ENCODE results near the gene TGDS.

The TGDS gene

GRCh38 chr13:94583926-94584325 lies 12.0 kb downstream of the TGDS start:
- Histone ChIP-seq H3K27ac (ENCODE audit: low read depth, low read length) (no peak overlapping the region), H3K27me3 (ENCODE audit: control insufficient read depth in 1 of 2, insufficient read depth in 2 of 2, low read length in 2 of 2) (no peaks in the 10 kb centered on the region), H3K4me1 (ENCODE audit: control insufficient read depth in 1 of 2, insufficient read depth in 2 of 2, low read length in 2 of 2) (no peaks in the 10 kb centered on the region), H3K36me3 (ENCODE audit: control insufficient read depth in 1 of 2, insufficient read depth in 2 of 2, low read length in 2 of 2) (peaks cover 9 to 56% of the 10 kb centered on the region in 2 donors), H3K9ac (ENCODE audit: low read depth in 1 of 2, low read length in 2 of 2) (no peak overlapping the region), H3K9me3 (ENCODE audit: control insufficient read depth in 1 of 2, low read length in 2 of 2) (no peaks in the 10 kb centered on the region), H3K4me3 (ENCODE audit: low read depth in 1 of 2, low read length in 2 of 2) (no peak overlapping the region)

GRCh38 chr13:94579063-94579462 lies 16.9 kb downstream of the TGDS start:
- no peak overlapping the region for H3K27ac ChIP-seq (ENCODE audit: low read depth, low read length)
- no peaks in the 10 kb centered on the region for H3K27me3 ChIP-seq (ENCODE audit: control insufficient read depth in 1 of 2, insufficient read depth in 2 of 2, low read length in 2 of 2)
- H3K4me3 ChIP-seq (ENCODE audit: low read depth in 1 of 2, low read length in 2 of 2) = no peak overlapping the region
- no peak overlapping the region for H3K9ac ChIP-seq (ENCODE audit: low read depth in 1 of 2, low read length in 2 of 2)
- H3K9me3 ChIP-seq (ENCODE audit: control insufficient read depth in 1 of 2, low read length in 2 of 2) = no peaks in the 10 kb centered on the region
- peaks cover 9 to 75% of the 10 kb centered on the region in 2 donors for H3K36me3 ChIP-seq (ENCODE audit: control insufficient read depth in 1 of 2, insufficient read depth in 2 of 2, low read length in 2 of 2)
- no peaks in the 10 kb centered on the region for H3K4me1 ChIP-seq (ENCODE audit: control insufficient read depth in 1 of 2, insufficient read depth in 2 of 2, low read length in 2 of 2)

- no peak overlapping the region for H3K4me3 ChIP-seq (ENCODE audit: low read depth in 1 of 2, low read length in 2 of 2)
- H3K4me1 ChIP-seq (ENCODE audit: control insufficient read depth in 1 of 2, insufficient read depth in 2 of 2, low read length in 2 of 2) = no peaks in the 10 kb centered on the region
- H3K27ac ChIP-seq (ENCODE audit: low read depth, low read length) = no peak overlapping the region
- H3K36me3 ChIP-seq (ENCODE audit: control insufficient read depth in 1 of 2, insufficient read depth in 2 of 2, low read length in 2 of 2) = peaks cover 27 to 52% of the 10 kb centered on the region in 2 donors
- no peaks in the 10 kb centered on the region for H3K9me3 ChIP-seq (ENCODE audit: control insufficient read depth in 1 of 2, low read length in 2 of 2)
- H3K9ac ChIP-seq (ENCODE audit: low read depth in 1 of 2, low read length in 2 of 2) = no peak overlapping the region
- H3K27me3 ChIP-seq (ENCODE audit: control insufficient read depth in 1 of 2, insufficient read depth in 2 of 2, low read length in 2 of 2) = no peaks in the 10 kb centered on the region
Observed at GRCh38 chr13:94569615-94570014, 26.3 kb downstream of the TGDS start.

GRCh38 chr13:94568443-94568842 lies 27.5 kb downstream of the TGDS start:
- Histone ChIP-seq H3K9me3 (ENCODE audit: control insufficient read depth in 1 of 2, low read length in 2 of 2) (no peaks in the 10 kb centered on the region), H3K9ac (ENCODE audit: low read depth in 1 of 2, low read length in 2 of 2) (no peak overlapping the region), H3K27me3 (ENCODE audit: control insufficient read depth in 1 of 2, insufficient read depth in 2 of 2, low read length in 2 of 2) (no peaks in the 10 kb centered on the region), H3K27ac (ENCODE audit: low read depth, low read length) (no peak overlapping the region), H3K4me1 (ENCODE audit: control insufficient read depth in 1 of 2, insufficient read depth in 2 of 2, low read length in 2 of 2) (no peaks in the 10 kb centered on the region), H3K36me3 (ENCODE audit: control insufficient read depth in 1 of 2, insufficient read depth in 2 of 2, low read length in 2 of 2) (peaks cover 24 to 46% of the 10 kb centered on the region in 2 donors), H3K4me3 (ENCODE audit: low read depth in 1 of 2, low read length in 2 of 2) (no peak overlapping the region)

GRCh38 chr13:94567581-94567980 lies 28.4 kb downstream of the TGDS start:
- Histone ChIP-seq H3K27ac (ENCODE audit: low read depth, low read length) (no peak overlapping the region), H3K9ac (ENCODE audit: low read depth in 1 of 2, low read length in 2 of 2) (no peak overlapping the region), H3K36me3 (ENCODE audit: control insufficient read depth in 1 of 2, insufficient read depth in 2 of 2, low read length in 2 of 2) (peaks cover 16 to 38% of the 10 kb centered on the region in 2 donors), H3K27me3 (ENCODE audit: control insufficient read depth in 1 of 2, insufficient read depth in 2 of 2, low read length in 2 of 2) (no peaks in the 10 kb centered on the region), H3K4me1 (ENCODE audit: control insufficient read depth in 1 of 2, insufficient read depth in 2 of 2, low read length in 2 of 2) (no peaks in the 10 kb centered on the region), H3K9me3 (ENCODE audit: control insufficient read depth in 1 of 2, low read length in 2 of 2) (no peaks in the 10 kb centered on the region), H3K4me3 (ENCODE audit: low read depth in 1 of 2, low read length in 2 of 2) (no peak overlapping the region)

- Histone ChIP-seq H3K9ac (ENCODE audit: low read depth in 1 of 2, low read length in 2 of 2) (no peak overlapping the region), H3K27me3 (ENCODE audit: control insufficient read depth in 1 of 2, insufficient read depth in 2 of 2, low read length in 2 of 2) (no peaks in the 10 kb centered on the region), H3K4me3 (ENCODE audit: low read depth in 1 of 2, low read length in 2 of 2) (no peak overlapping the region), H3K9me3 (ENCODE audit: control insufficient read depth in 1 of 2, low read length in 2 of 2) (no peaks in the 10 kb centered on the region), H3K36me3 (ENCODE audit: control insufficient read depth in 1 of 2, insufficient read depth in 2 of 2, low read length in 2 of 2) (no peaks in the 10 kb centered on the region), H3K4me1 (ENCODE audit: control insufficient read depth in 1 of 2, insufficient read depth in 2 of 2, low read length in 2 of 2) (no peaks in the 10 kb centered on the region), H3K27ac (ENCODE audit: low read depth, low read length) (no peak overlapping the region)
Observed at GRCh38 chr13:94561126-94561525, 34.8 kb downstream of the TGDS start.

- Histone ChIP-seq H3K9ac (ENCODE audit: low read depth in 1 of 2, low read length in 2 of 2) (no peak overlapping the region), H3K4me3 (ENCODE audit: low read depth in 1 of 2, low read length in 2 of 2) (no peak overlapping the region), H3K27ac (ENCODE audit: low read depth, low read length) (no peak overlapping the region), H3K27me3 (ENCODE audit: control insufficient read depth in 1 of 2, insufficient read depth in 2 of 2, low read length in 2 of 2) (no peaks in the 10 kb centered on the region), H3K9me3 (ENCODE audit: control insufficient read depth in 1 of 2, low read length in 2 of 2) (no peaks in the 10 kb centered on the region), H3K36me3 (ENCODE audit: control insufficient read depth in 1 of 2, insufficient read depth in 2 of 2, low read length in 2 of 2) (no peaks in the 10 kb centered on the region), H3K4me1 (ENCODE audit: control insufficient read depth in 1 of 2, insufficient read depth in 2 of 2, low read length in 2 of 2) (no peaks in the 10 kb centered on the region)
Observed at GRCh38 chr13:94560116-94560515, 35.8 kb downstream of the TGDS start.

GRCh38 chr13:94559222-94559795 lies 36.6 kb downstream of the TGDS start:
- H3K4me1 ChIP-seq (ENCODE audit: control insufficient read depth in 1 of 2, insufficient read depth in 2 of 2, low read length in 2 of 2) = no peaks in the 10 kb centered on the region
- no peaks in the 10 kb centered on the region for H3K9me3 ChIP-seq (ENCODE audit: control insufficient read depth in 1 of 2, low read length in 2 of 2)
- H3K36me3 ChIP-seq (ENCODE audit: control insufficient read depth in 1 of 2, insufficient read depth in 2 of 2, low read length in 2 of 2) = no peaks in the 10 kb centered on the region
- H3K27me3 ChIP-seq (ENCODE audit: control insufficient read depth in 1 of 2, insufficient read depth in 2 of 2, low read length in 2 of 2) = no peaks in the 10 kb centered on the region
- no peak overlapping the region for H3K9ac ChIP-seq (ENCODE audit: low read depth in 1 of 2, low read length in 2 of 2)
- H3K4me3 ChIP-seq (ENCODE audit: low read depth in 1 of 2, low read length in 2 of 2) = no peak overlapping the region
- no peak overlapping the region for H3K27ac ChIP-seq (ENCODE audit: low read depth, low read length)

- no peaks in the 10 kb centered on the region for H3K36me3 ChIP-seq (ENCODE audit: control insufficient read depth in 1 of 2, insufficient read depth in 2 of 2, low read length in 2 of 2)
- no peak overlapping the region for H3K9ac ChIP-seq (ENCODE audit: low read depth in 1 of 2, low read length in 2 of 2)
- no peaks in the 10 kb centered on the region for H3K4me1 ChIP-seq (ENCODE audit: control insufficient read depth in 1 of 2, insufficient read depth in 2 of 2, low read length in 2 of 2)
- no peak overlapping the region for H3K27ac ChIP-seq (ENCODE audit: low read depth, low read length)
- no peaks in the 10 kb centered on the region for H3K9me3 ChIP-seq (ENCODE audit: control insufficient read depth in 1 of 2, low read length in 2 of 2)
- H3K4me3 ChIP-seq (ENCODE audit: low read depth in 1 of 2, low read length in 2 of 2) = no peak overlapping the region
- H3K27me3 ChIP-seq (ENCODE audit: control insufficient read depth in 1 of 2, insufficient read depth in 2 of 2, low read length in 2 of 2) = no peaks in the 10 kb centered on the region
Observed at GRCh38 chr13:94558716-94559115, 37.2 kb downstream of the TGDS start.

GRCh38 chr13:94557684-94558235 lies 38.2 kb downstream of the TGDS start:
- no peaks in the 10 kb centered on the region for H3K36me3 ChIP-seq (ENCODE audit: control insufficient read depth in 1 of 2, insufficient read depth in 2 of 2, low read length in 2 of 2)
- H3K4me1 ChIP-seq (ENCODE audit: control insufficient read depth in 1 of 2, insufficient read depth in 2 of 2, low read length in 2 of 2) = no peaks in the 10 kb centered on the region
- no peaks in the 10 kb centered on the region for H3K9me3 ChIP-seq (ENCODE audit: control insufficient read depth in 1 of 2, low read length in 2 of 2)
- H3K27me3 ChIP-seq (ENCODE audit: control insufficient read depth in 1 of 2, insufficient read depth in 2 of 2, low read length in 2 of 2) = no peaks in the 10 kb centered on the region
- H3K27ac ChIP-seq (ENCODE audit: low read depth, low read length) = no peak overlapping the region
- H3K4me3 ChIP-seq (ENCODE audit: low read depth in 1 of 2, low read length in 2 of 2) = no peak overlapping the region
- no peak overlapping the region for H3K9ac ChIP-seq (ENCODE audit: low read depth in 1 of 2, low read length in 2 of 2)
